SK-N-SH (cell line): ENCODE results near the gene ANKRD39. TPM values are rescaled to one million over a fixed set of nuclear protein-coding genes. Genes with fewer than 3 reads are reported as not detected.
A peak's percentile ranks its signal among the peaks of the same experiment; 100 is the strongest.

Experiments
- CTCF ChIA-PET: fragments of 300-600, 350-600 bp; formaldehyde crosslinking; extraction: SDS; loops from one replicate; lab custom pipeline; 2021; lab: Yijun Ruan, JAX
- POLR2A ChIA-PET: fragments of 350-600 bp; sonication (Branson Sonifier 250); formaldehyde crosslinking; extraction: SDS; loops from one replicate; lab custom pipeline; 2020; ENCODE audit warnings: antibody characterized with exemption, inconsistent platforms; lab: Yijun Ruan, JAX
- DNase-seq: peaks from one replicate; pipeline ENCODE4 v3.0.0; 2012
- H2AFZ ChIP-seq: fragments of 200-600 bp; sonication (generic); 2 replicates; pipeline ENCODE4 v1.8.1; 2016; ENCODE audit warnings: antibody characterized with exemption, mild to moderate bottlenecking, low read depth
- H3F3A ChIP-seq: fragments of 200-600 bp; sonication (generic); replicated peaks from 2 replicates; pipeline ENCODE3; 2016; ENCODE audit warnings: antibody characterized with exemption, mild to moderate bottlenecking; ENCODE audit not compliant: insufficient read depth
- H3K27ac ChIP-seq, 2 experiments: fragments of 200-500 bp in 1 of 2; fragments of 200-600 bp in 1 of 2; sonication (Bioruptor generic) in 1 of 2; sonication (generic), shearing (Covaris generic) in 1 of 2; 2 replicates each; pipeline versions ENCODE4 v1.5.1 to v1.6.1; 2014 to 2016; ENCODE audit warnings: low read depth in 2 of 2, inconsistent platforms in 1 of 2, low read length in 1 of 2, mild to moderate bottlenecking in 1 of 2, mixed read lengths in 1 of 2
- H3K27me3 ChIP-seq: fragments of 200-600 bp; sonication (generic), shearing (Covaris generic); 2 replicates; pipeline ENCODE4 v1.6.1; 2016; ENCODE audit warnings: mixed run types; ENCODE audit not compliant: insufficient read depth
- H3K36me3 ChIP-seq, 2 experiments: fragments of 200-500 bp in 1 of 2; fragments of 200-600 bp in 1 of 2; sonication (Bioruptor generic) in 1 of 2; sonication (generic) in 1 of 2; replicated peaks in 1 of 2; 2 replicates each; pipeline versions ENCODE3 to v1.5.1; 2014 to 2016; ENCODE audit warnings: low read length in 1 of 2, mild to moderate bottlenecking in 1 of 2; ENCODE audit not compliant: insufficient read depth in 2 of 2, control insufficient read depth in 1 of 2
- H3K4me1 ChIP-seq, 2 experiments: fragments of 200-500 bp in 1 of 2; fragments of 200-600 bp in 1 of 2; sonication (Bioruptor generic) in 1 of 2; sonication (generic), shearing (Covaris generic) in 1 of 2; 2 replicates each; pipeline versions ENCODE4 v1.5.1 to v1.6.1; 2014 to 2016; ENCODE audit warnings: low read depth in 1 of 2, low read length in 1 of 2, mixed run types in 1 of 2; ENCODE audit not compliant: insufficient read depth in 2 of 2, control insufficient read depth in 1 of 2
- H3K4me2 ChIP-seq: fragments of 200-600 bp; sonication (generic), shearing (Covaris generic); 2 replicates; pipeline ENCODE4 v1.6.1; 2017; ENCODE audit warnings: mixed run types
- H3K4me3 ChIP-seq, 2 experiments: fragments of 200-500 bp in 1 of 2; fragments of 200-600 bp in 1 of 2; sonication (Bioruptor generic) in 1 of 2; sonication (generic), shearing (Covaris generic) in 1 of 2; 2 replicates each; pipeline versions ENCODE4 v1.5.1 to v1.8.1; 2014 to 2016; ENCODE audit warnings: low read depth in 2 of 2, inconsistent platforms in 1 of 2, low read length in 1 of 2, mild to moderate bottlenecking in 1 of 2, mixed read lengths in 1 of 2, moderate library complexity in 1 of 2
- H3K79me2 ChIP-seq: fragments of 200-600 bp; sonication (generic); 2 replicates; pipeline ENCODE4 v1.8.1; 2017; ENCODE audit warnings: mild to moderate bottlenecking; ENCODE audit not compliant: insufficient read depth
- H3K9ac ChIP-seq: fragments of 200-600 bp; sonication (generic); 2 replicates; pipeline ENCODE4 v1.6.1; 2017; ENCODE audit warnings: mixed run types
- H3K9me2 ChIP-seq: fragments of 200-600 bp; sonication (generic); 2 replicates; pipeline ENCODE4 v1.6.1; 2017; ENCODE audit warnings: mixed run types
- H3K9me3 ChIP-seq: fragments of 200-600 bp; sonication (generic); 2 replicates; pipeline ENCODE4 v1.6.1; 2017; ENCODE audit warnings: mixed run types, mild to moderate bottlenecking, moderate library complexity
- H4K20me1 ChIP-seq: fragments of 200-600 bp; sonication (generic); 2 replicates; pipeline ENCODE4 v1.6.1; 2017; ENCODE audit warnings: mild to moderate bottlenecking, mixed run types; ENCODE audit not compliant: insufficient read depth
- CTCF ChIP-seq: fragments of 200-600 bp; sonication (generic); IDR thresholded peaks from 2 replicates; pipeline ENCODE4 v1.6.1; 2017; ENCODE audit warnings: antibody characterized with exemption, mild to moderate bottlenecking, moderate library complexity
- ELF1 ChIP-seq: IDR thresholded peaks from 2 replicates; pipeline ENCODE4 v1.4.0; 2012
- EZH2phosphoT487 ChIP-seq: fragments of 200-600 bp; sonication (generic); IDR thresholded peaks from 2 replicates; pipeline ENCODE4 v1.6.1; 2017; ENCODE audit warnings: low read depth, mixed run types, mild to moderate bottlenecking, antibody characterized with exemption, moderate library complexity, borderline replicate concordance
- FOSL2 ChIP-seq: IDR thresholded peaks from 2 replicates; pipeline ENCODE4 v1.4.0; 2012; ENCODE audit warnings: low read depth, mild to moderate bottlenecking, moderate library complexity, borderline replicate concordance
- FOXJ3 ChIP-seq: sonication (generic); formaldehyde crosslinking; IDR thresholded peaks from 2 replicates; pipeline ENCODE4 v1.5.1; 2020; ENCODE audit warnings: mild to moderate bottlenecking, missing genetic modification reagents
- GATA2 ChIP-seq: sonication (generic); formaldehyde crosslinking; IDR thresholded peaks from 2 replicates; pipeline ENCODE4 v1.5.0; 2020; ENCODE audit warnings: mild to moderate bottlenecking, missing genetic modification reagents
- MAX ChIP-seq: IDR thresholded peaks from 2 replicates; pipeline ENCODE4 v1.4.0; 2012; ENCODE audit warnings: low read depth
- NFIC ChIP-seq: IDR thresholded peaks from 2 replicates; pipeline ENCODE4 v1.4.0; 2012; ENCODE audit warnings: borderline replicate concordance
- NRF1 ChIP-seq: IDR thresholded peaks from 2 replicates; pipeline ENCODE4 v1.6.1; 2012; ENCODE audit warnings: low read depth, mild to moderate bottlenecking, low read length
- POLR2AphosphoS5 ChIP-seq: IDR thresholded peaks from 2 replicates; pipeline ENCODE4 v1.6.1; 2012; ENCODE audit warnings: low read depth, low read length
- RAD21 ChIP-seq: IDR thresholded peaks from 2 replicates; pipeline ENCODE4 v1.6.1; 2012; ENCODE audit warnings: mild to moderate bottlenecking, low read length
- REST ChIP-seq: IDR thresholded peaks from 2 replicates; pipeline ENCODE4 v1.6.1; 2012; ENCODE audit warnings: mild to moderate bottlenecking, low read depth, low read length, moderate library complexity
- RFX5 ChIP-seq: IDR thresholded peaks from 2 replicates; pipeline ENCODE4 v1.6.1; 2012; ENCODE audit warnings: mild to moderate bottlenecking, improper control_type of control experiment, low read length
- SIN3A ChIP-seq: IDR thresholded peaks from 2 replicates; pipeline ENCODE4 v1.6.1; 2012; ENCODE audit warnings: low read depth, mild to moderate bottlenecking, low read length, moderate library complexity, borderline replicate concordance
- SMC3 ChIP-seq: IDR thresholded peaks from 2 replicates; pipeline ENCODE4 v1.6.1; 2012; ENCODE audit warnings: low read depth, low read length, improper control_type of control experiment
- USF1 ChIP-seq: IDR thresholded peaks from 2 replicates; pipeline ENCODE4 v1.4.0; 2012; ENCODE audit warnings: low read depth, borderline replicate concordance
- YY1 ChIP-seq: IDR thresholded peaks from 2 replicates; pipeline ENCODE4 v1.4.0; 2012; ENCODE audit warnings: low read depth, mild to moderate bottlenecking
- ZBTB33 ChIP-seq: IDR thresholded peaks from 2 replicates; pipeline ENCODE4 v1.4.0; 2012; ENCODE audit warnings: low read depth, borderline replicate concordance
- WGBS: methylation state at CpG from one replicate; pipeline ENCODE4 v1.1.6; 2017; ENCODE audit warnings: low lambda C conversion rate; 5-methylcytosine and 5-hydroxymethylcytosine counted together
- polyA plus RNA-seq, 3 experiments: library from polyadenylated mRNA; depleted of rRNA; stranded (reverse); fragments of >200 nt; gene quantifications; 2 replicates each; pipeline ENCODE4 v1.2.3, GENCODE V29; 2012

Gene ANKRD39
- polyA plus RNA-seq, 1 of the 3 experiments (the other 2 are of a cell fraction), result 11.8 TPM

GRCh38 chr2:96890726-96891385, 33.0 kb upstream of the ANKRD39 start:
- peak; percentile 68 for DNase-seq
- TF ChIP-seq FOXJ3 (CRISPR knock-in tag) (no peak), POLR2AphosphoS5 (no peak), ZBTB33 (no peak), EZH2phosphoT487 (no peak), NFIC (no peak), FOSL2 (no peak), ELF1 (no peak), SMC3 (no peak)
- H3K9me3 ChIP-seq, result no peaks in the 10 kb centered on the region
- peaks cover 0 to 61% of the 10 kb centered on the region in 2 experiments; a peak in 1 of 4 replicates for H3K4me1 ChIP-seq
- H3K79me2 ChIP-seq, result no peaks in the 10 kb centered on the region
- H3K36me3 ChIP-seq, result no peaks in the 10 kb centered on the region
- no peaks in the 10 kb centered on the region for H3K27me3 ChIP-seq
- H3K4me3 ChIP-seq, result no peak overlapping the region
- no peak overlapping the region for H2AFZ ChIP-seq
- H4K20me1 ChIP-seq, result no peaks in the 10 kb centered on the region
- POLR2A ChIA-PET, result interaction anchor here (1.0 kb wide), 2 partner anchors 15 to 22 kb away, joined by 3 read pairs; no protein-coding TSS in a partner anchor
- CTCF ChIA-PET, result interaction anchor here (1.2 to 1.3 kb wide), 3 partner anchors 22 to 62 kb away, joined by 4 to 9 read pairs (median 6); no protein-coding TSS in a partner anchor
- H3K9me2 ChIP-seq, result no peaks in the 10 kb centered on the region
- no peaks in the 10 kb centered on the region for H3F3A ChIP-seq
- H3K4me2 ChIP-seq, result no peak overlapping the region
- H3K27ac ChIP-seq, result peak overlapping the region in 1 of 2 experiments; percentile 17; a peak in 1 of 4 replicates
- no peak overlapping the region for H3K9ac ChIP-seq
- 64% methylated on average over 5 of the region's 6 CpGs for WGBS

GRCh38 chr2:96890252-96890651, 32.4 kb upstream of the ANKRD39 start:
- H3K27me3 ChIP-seq, result no peaks in the 10 kb centered on the region
- no peaks in the 10 kb centered on the region for H3K9me3 ChIP-seq
- peaks cover 0 to 56% of the 10 kb centered on the region in 2 experiments; a peak in 1 of 4 replicates for H3K4me1 ChIP-seq
- DNase-seq, result no peak
- no peak overlapping the region for H3K9ac ChIP-seq
- H3K9me2 ChIP-seq, result no peaks in the 10 kb centered on the region
- no peak overlapping the region for H2AFZ ChIP-seq
- H4K20me1 ChIP-seq, result no peaks in the 10 kb centered on the region
- H3K4me3 ChIP-seq, result no peak overlapping the region
- H3K27ac ChIP-seq, result no peak overlapping the region; a peak in 1 of 4 replicates
- CTCF ChIA-PET, result interaction anchor here (1.2 to 1.3 kb wide), 2 partner anchors 61 to 62 kb away, joined by 4 to 9 read pairs; no protein-coding TSS in a partner anchor
- no peaks in the 10 kb centered on the region for H3K36me3 ChIP-seq
- POLR2A ChIA-PET, result interaction anchor here (1.0 kb wide), 1 partner anchor 21 kb away, joined by 3 read pairs; no protein-coding TSS in a partner anchor
- no peak overlapping the region for H3K4me2 ChIP-seq
- H3K79me2 ChIP-seq, result no peaks in the 10 kb centered on the region
- H3F3A ChIP-seq, result no peaks in the 10 kb centered on the region
- 80% methylated on average over 7 of the region's 7 CpGs for WGBS
- TF ChIP-seq RFX5, result no peak
- no peak for TF ChIP-seq MAX
- TF ChIP-seq REST, result no peak
- TF ChIP-seq GATA2, result no peak
- no peak for TF ChIP-seq CTCF
- no peak for TF ChIP-seq NRF1
- no peak for TF ChIP-seq POLR2AphosphoS5
- TF ChIP-seq RAD21, result no peak
- TF ChIP-seq SIN3A, result no peak
- TF ChIP-seq YY1, result no peak
- no peak for TF ChIP-seq USF1
